Kidney (tissue), 14 donors: ENCODE data around the gene SLC2A10. TPM values are rescaled to one million over a fixed set of nuclear protein-coding genes. Genes with fewer than 3 reads are reported as not detected.

Source experiments
- DNase-seq, 5 donors: peaks; one replicate each; pipeline ENCODE4 v3.0.0-alpha.2; 2013 to 2020
- FAIRE-seq: peaks from 2 replicates; lab custom pipeline; 2012; peaks lifted over from hg19 to GRCh38; lab: Jason Lieb, UNC
- H3K27ac ChIP-seq, 2 donors: one replicate each; pipeline ENCODE4 v1.7.0; 2013; ENCODE audit warnings: low read depth in 2 of 2, low read length in 2 of 2, inconsistent platforms in 1 of 2
- H3K27me3 ChIP-seq: one replicate; pipeline ENCODE4 v1.7.1; 2013; ENCODE audit warnings: low read length, inconsistent platforms; ENCODE audit not compliant: control insufficient read depth, insufficient read depth
- H3K36me3 ChIP-seq, 3 donors: one replicate each; pipeline versions ENCODE4 v1.7.0 to v1.7.1; 2013; ENCODE audit warnings: low read length in 3 of 3, control low read depth in 1 of 3, inconsistent platforms in 1 of 3; ENCODE audit not compliant: insufficient read depth in 3 of 3, control insufficient read depth in 2 of 3
- H3K4me1 ChIP-seq, 3 donors: one replicate each; pipeline versions ENCODE4 v1.7.0 to v1.7.1; 2013; ENCODE audit warnings: low read length in 3 of 3, inconsistent platforms in 1 of 3, low read depth in 1 of 3; ENCODE audit not compliant: control insufficient read depth in 2 of 3, insufficient read depth in 2 of 3
- H3K4me3 ChIP-seq, 3 donors: one replicate each; pipeline versions ENCODE4 v1.7.0 to v1.8.1; 2013; ENCODE audit warnings: low read length in 3 of 3, control low read depth in 1 of 3, inconsistent platforms in 1 of 3
- H3K9ac ChIP-seq, 3 donors: one replicate each; pipeline versions ENCODE4 v1.7.0 to v1.7.1; 2013; ENCODE audit warnings: low read length in 3 of 3, control low read depth in 1 of 3, inconsistent platforms in 1 of 3
- H3K9me3 ChIP-seq, 3 donors: one replicate each; pipeline versions ENCODE4 v1.7.0 to v1.7.1; 2013; ENCODE audit warnings: low read length in 3 of 3, control low read depth in 1 of 3, inconsistent platforms in 1 of 3; ENCODE audit not compliant: control insufficient read depth in 2 of 3, insufficient read depth in 1 of 3
- CTCF ChIP-seq: IDR thresholded peaks from 3 replicates; pipeline ENCODE4 v1.5.1; 2012; ENCODE audit warnings: mild to moderate bottlenecking, moderate library complexity, borderline replicate concordance; ENCODE audit not compliant: insufficient read depth; ENCODE audit errors: extremely low read depth
- intact Hi-C: fragments of 100-400 bp; cut with DNase I; formaldehyde crosslinking; loops from one replicate; pipeline ENCODE4 v1.11.1; 2022
- polyA plus RNA-seq: library from polyadenylated mRNA; stranded (reverse); fragments of 350-450 nt; fragmentation: Illumina TruSeq; extraction: RNeasy Lipid Tissue Mini Kit (QIAGEN cat#74804); gene quantifications from one replicate; pipeline ENCODE4 v1.2.3, GENCODE V29; 2014; ENCODE audit warnings: low read depth, low replicate concordance; ENCODE audit not compliant: insufficient read depth
- total RNA-seq: library from RNA; stranded (reverse); fragmentation: NEBNext Ultra II Directional; extraction: Animal tissue kit (Norgen Biotek cat#: 25700); gene quantifications from one replicate; pipeline ENCODE4 v1.2.1, GENCODE V29; 2021
- donor health status: control.
- donor health status: control.
- donor health status: control.
- donor health status: control.
- donor health status: control.
- donor health status: DM: yes; HTN: yes; CAD: no.
- donor health status: Normal renal cell carcinoma (clear cell type).

SLC2A10 gene
- total and polyA plus RNA-seq, 2 donors from 2014 or later = 3.7 to 7.1 TPM

DNA sequence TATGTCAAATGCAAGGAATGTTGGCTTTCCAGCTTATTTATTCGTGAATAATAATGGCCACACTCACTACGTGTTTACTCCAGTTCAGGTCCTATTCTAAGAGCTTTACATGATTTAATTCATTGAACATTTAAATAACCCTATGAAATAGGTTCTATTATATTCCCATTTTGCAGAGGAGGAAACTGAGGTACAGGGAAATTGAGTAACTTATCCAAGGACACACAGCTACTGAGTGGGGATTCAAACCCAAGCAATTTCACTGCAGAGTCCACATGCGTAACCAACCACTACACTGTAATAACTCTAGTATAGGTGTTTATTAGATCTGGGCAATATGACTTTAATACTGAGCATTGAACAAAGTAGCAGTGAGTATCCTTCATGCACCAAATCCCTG, 45.9 kb upstream of the SLC2A10 start:
- H3K36me3 ChIP-seq = no peaks in the 10 kb centered on the region
- DNase-seq (no peak), FAIRE-seq (no peak)
- H3K9ac ChIP-seq = no peak overlapping the region
- no peaks in the 10 kb centered on the region for H3K4me1 ChIP-seq
- H3K27me3 ChIP-seq = no peaks in the 10 kb centered on the region
- no peaks in the 10 kb centered on the region for H3K9me3 ChIP-seq
- H3K27ac ChIP-seq = no peak overlapping the region
- H3K4me3 ChIP-seq = no peak overlapping the region
- TF ChIP-seq CTCF = no peak
- intact Hi-C loops = no loop called here

- H3K4me1 ChIP-seq = no peaks in the 10 kb centered on the region
- no peaks in the 10 kb centered on the region for H3K27me3 ChIP-seq
- no peak for DNase-seq
These were observed 43.8 kb upstream of the SLC2A10 start for GRCh38 chr20:46665602-46666001.

GRCh38 chr20:46666306-46666705, 43.1 kb upstream of the SLC2A10 start:
- no peaks in the 10 kb centered on the region for H3K36me3 ChIP-seq
- no peak overlapping the region for H3K9ac ChIP-seq
- TF ChIP-seq CTCF = no peak
- no peaks in the 10 kb centered on the region for H3K27me3 ChIP-seq
- no peak overlapping the region for H3K4me3 ChIP-seq
- no peak for FAIRE-seq
- DNase-seq = no peak
- H3K27ac ChIP-seq = no peak overlapping the region
- intact Hi-C loops = no loop called here
- no peaks in the 10 kb centered on the region for H3K4me1 ChIP-seq
- peaks cover 0 to 8% (median 5%) of the 10 kb centered on the region in 3 donors for H3K9me3 ChIP-seq

More at GRCh38 chr20:46665602-46666001, 43.8 kb upstream of the SLC2A10 start:
- Histone ChIP-seq H3K9ac (no peak overlapping the region), H3K27ac (no peak overlapping the region), H3K9me3 (peaks cover 0 to 5% (median under 1%) of the 10 kb centered on the region in 3 donors), H3K36me3 (no peaks in the 10 kb centered on the region), H3K4me3 (no peak overlapping the region)
- no peak for FAIRE-seq
- intact Hi-C loops = no loop called here
- TF ChIP-seq CTCF = no peak
